ENCODE data around the gene TMEM41B. TPM values are rescaled to one million over a fixed set of nuclear protein-coding genes. Genes with fewer than 3 reads are reported as not detected.

TMEM41B gene
- total RNA-seq, 1 donor from 2014 or later: 51.8 TPM

GRCh38 chr11:9347100-9347499 is 32.7 kb upstream of the TMEM41B start:
- Mint-ChIP-seq H3K9me3 (ENCODE audit: low read depth) (no peaks in the 10 kb centered on the region), H3K4me1 (ENCODE audit: low read depth) (no peaks in the 10 kb centered on the region), H3K27ac (no peak overlapping the region), H3K27me3 (peaks cover 10% of the 10 kb centered on the region), H3K4me3 (ENCODE audit: low read depth) (no peak overlapping the region), H3K36me3 (ENCODE audit: insufficient read depth) (no peaks in the 10 kb centered on the region)
- TF ChIP-seq, protein P1, sequence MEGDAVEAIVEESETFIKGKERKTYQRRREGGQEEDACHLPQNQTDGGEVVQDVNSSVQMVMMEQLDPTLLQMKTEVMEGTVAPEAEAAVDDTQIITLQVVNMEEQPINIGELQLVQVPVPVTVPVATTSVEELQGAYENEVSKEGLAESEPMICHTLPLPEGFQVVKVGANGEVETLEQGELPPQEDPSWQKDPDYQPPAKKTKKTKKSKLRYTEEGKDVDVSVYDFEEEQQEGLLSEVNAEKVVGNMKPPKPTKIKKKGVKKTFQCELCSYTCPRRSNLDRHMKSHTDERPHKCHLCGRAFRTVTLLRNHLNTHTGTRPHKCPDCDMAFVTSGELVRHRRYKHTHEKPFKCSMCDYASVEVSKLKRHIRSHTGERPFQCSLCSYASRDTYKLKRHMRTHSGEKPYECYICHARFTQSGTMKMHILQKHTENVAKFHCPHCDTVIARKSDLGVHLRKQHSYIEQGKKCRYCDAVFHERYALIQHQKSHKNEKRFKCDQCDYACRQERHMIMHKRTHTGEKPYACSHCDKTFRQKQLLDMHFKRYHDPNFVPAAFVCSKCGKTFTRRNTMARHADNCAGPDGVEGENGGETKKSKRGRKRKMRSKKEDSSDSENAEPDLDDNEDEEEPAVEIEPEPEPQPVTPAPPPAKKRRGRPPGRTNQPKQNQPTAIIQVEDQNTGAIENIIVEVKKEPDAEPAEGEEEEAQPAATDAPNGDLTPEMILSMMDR (IDR thresholded peaks at IDR 0.05; ENCODE audit: unreplicated experiment): no peak
- no peak for DNase-seq (ENCODE audit: low spot score, unreplicated experiment)

DNA sequence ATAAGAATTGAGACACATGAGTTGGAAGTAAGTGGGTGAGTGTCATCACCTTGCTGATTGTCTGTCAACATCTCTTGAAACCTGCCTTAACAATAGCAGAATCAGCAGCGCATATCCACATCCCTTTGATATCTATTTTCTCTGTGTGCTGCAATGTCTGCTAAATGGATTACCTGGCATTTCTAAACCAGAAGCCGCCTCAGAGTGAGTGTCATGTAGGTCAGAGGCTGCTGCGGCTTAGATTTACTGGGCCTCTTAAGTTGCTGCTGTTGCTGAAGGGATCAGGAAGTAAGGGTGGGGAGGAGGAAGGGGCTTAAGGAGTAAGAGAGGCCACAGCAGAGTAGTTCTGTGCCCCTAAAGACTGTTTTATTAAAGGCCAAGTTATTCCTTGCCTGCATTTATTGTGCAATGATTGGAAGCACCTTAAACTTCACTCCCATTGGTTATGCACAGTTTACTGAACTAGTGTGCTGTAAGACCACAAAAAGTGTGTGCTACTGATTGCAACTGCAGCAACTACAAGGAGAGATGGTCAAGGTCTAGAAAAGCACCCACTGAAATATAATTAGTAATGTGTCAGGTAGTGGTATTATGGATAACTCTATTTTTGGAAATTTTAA is 29.8 kb upstream of the TMEM41B start:
- Mint-ChIP-seq H3K27me3 (peaks cover 10% of the 10 kb centered on the region), H3K27ac (peak overlapping the region; percentile 5), H3K9me3 (ENCODE audit: low read depth) (no peaks in the 10 kb centered on the region), H3K36me3 (ENCODE audit: insufficient read depth) (no peaks in the 10 kb centered on the region), H3K4me1 (ENCODE audit: low read depth) (no peaks in the 10 kb centered on the region), H3K4me3 (ENCODE audit: low read depth) (no peak overlapping the region)
- DNase-seq (ENCODE audit: low spot score, unreplicated experiment): no peak
- TF ChIP-seq, protein P1 (IDR thresholded peaks at IDR 0.05; ENCODE audit: unreplicated experiment): no peak

- Mint-ChIP-seq H3K4me1 (ENCODE audit: low read depth) (no peaks in the 10 kb centered on the region), H3K27ac (no peak overlapping the region), H3K4me3 (ENCODE audit: low read depth) (no peak overlapping the region), H3K9me3 (ENCODE audit: low read depth) (no peaks in the 10 kb centered on the region), H3K27me3 (peaks cover 3% of the 10 kb centered on the region), H3K36me3 (ENCODE audit: insufficient read depth) (no peaks in the 10 kb centered on the region)
- TF ChIP-seq, protein P1 (IDR thresholded peaks at IDR 0.05; ENCODE audit: unreplicated experiment): no peak
- no peak for DNase-seq (ENCODE audit: low spot score, unreplicated experiment)
Measured at GRCh38 chr11:9341638-9342178, 27.3 kb upstream of the TMEM41B start.

DNA sequence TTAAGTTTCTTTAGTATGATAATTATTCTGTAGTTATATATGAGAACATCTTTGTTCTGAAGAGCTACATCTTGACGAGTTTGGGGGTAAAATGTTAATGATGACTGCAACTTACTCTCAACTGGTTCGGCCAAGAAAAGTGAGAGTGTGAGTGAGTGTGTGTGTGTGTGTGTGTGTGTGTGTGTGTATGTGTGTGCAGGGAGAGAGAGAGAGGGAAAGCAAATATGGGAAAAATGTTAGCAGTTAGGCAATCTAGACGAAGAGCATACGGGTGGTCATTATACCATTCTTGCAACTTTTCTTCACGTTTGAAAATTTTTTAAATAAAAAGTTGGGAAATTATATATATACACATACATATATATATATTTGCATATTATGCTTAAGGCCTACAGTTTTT is 18.3 kb upstream of the TMEM41B start:
- H3K9me3 Mint-ChIP-seq (ENCODE audit: low read depth): no peaks in the 10 kb centered on the region
- no peak overlapping the region for H3K27ac Mint-ChIP-seq
- H3K4me1 Mint-ChIP-seq (ENCODE audit: low read depth): no peaks in the 10 kb centered on the region
- DNase-seq (ENCODE audit: low spot score, unreplicated experiment): no peak
- no peak overlapping the region for H3K4me3 Mint-ChIP-seq (ENCODE audit: low read depth)
- TF ChIP-seq, protein P1 (IDR thresholded peaks at IDR 0.05; ENCODE audit: unreplicated experiment): no peak
- H3K27me3 Mint-ChIP-seq: no peaks in the 10 kb centered on the region
- H3K36me3 Mint-ChIP-seq (ENCODE audit: insufficient read depth): no peaks in the 10 kb centered on the region

- Mint-ChIP-seq H3K4me1 (ENCODE audit: low read depth) (no peaks in the 10 kb centered on the region), H3K9me3 (ENCODE audit: low read depth) (no peaks in the 10 kb centered on the region), H3K27me3 (no peaks in the 10 kb centered on the region), H3K4me3 (ENCODE audit: low read depth) (no peak overlapping the region), H3K36me3 (ENCODE audit: insufficient read depth) (no peaks in the 10 kb centered on the region), H3K27ac (no peak overlapping the region)
- DNase-seq (ENCODE audit: low spot score, unreplicated experiment): no peak
- TF ChIP-seq, protein P1 (IDR thresholded peaks at IDR 0.05; ENCODE audit: unreplicated experiment): no peak
Measured at GRCh38 chr11:9330387-9331384, 16.3 kb upstream of the TMEM41B start.

Data from progenitor cell of endocrine pancreas (in vitro differentiated cells).